Measurements from ENCODE around the gene PROK1. TPM values are rescaled to one million over a fixed set of nuclear protein-coding genes. Genes with fewer than 3 reads are reported as not detected.

The PROK1 gene
- total RNA-seq, 6 experiments from 2014 or later = not detected

DNA sequence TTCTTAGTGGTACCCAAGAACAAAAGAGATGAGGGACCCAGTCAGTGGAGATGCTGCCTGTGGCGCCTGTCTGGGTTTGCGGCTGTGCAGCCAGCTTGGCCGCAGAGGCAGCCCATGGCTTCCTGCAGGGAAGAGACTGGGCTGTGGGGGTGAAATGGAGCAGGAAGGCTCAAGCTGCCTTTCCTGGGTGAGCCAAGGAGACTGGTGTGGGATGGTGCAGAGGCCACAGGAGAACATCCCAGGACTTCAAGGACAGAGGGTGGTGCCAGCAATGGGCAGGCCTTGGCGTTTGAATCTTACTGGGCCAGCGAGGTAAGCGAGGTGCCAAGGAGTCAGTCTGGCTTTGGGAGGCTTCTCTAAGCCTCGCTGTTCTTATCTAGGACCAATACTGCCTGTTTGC lies 41.6 kb downstream of the PROK1 start:
- Mint-ChIP-seq H3K4me3 (no peak overlapping the region), H3K27ac (no peak overlapping the region), H3K36me3 (ENCODE audit: low read depth) (no peaks in the 10 kb centered on the region), H3K27me3 (ENCODE audit: insufficient read depth) (peaks cover 16% of the 10 kb centered on the region), H3K4me1 (ENCODE audit: low read depth) (0 out of 2 replicates have a peak, but pooled peaks cover 4% of the 10 kb centered on the region), H3K9me3 (no peaks in the 10 kb centered on the region)
- no peak for DNase-seq
- TF ChIP-seq, protein P1, sequence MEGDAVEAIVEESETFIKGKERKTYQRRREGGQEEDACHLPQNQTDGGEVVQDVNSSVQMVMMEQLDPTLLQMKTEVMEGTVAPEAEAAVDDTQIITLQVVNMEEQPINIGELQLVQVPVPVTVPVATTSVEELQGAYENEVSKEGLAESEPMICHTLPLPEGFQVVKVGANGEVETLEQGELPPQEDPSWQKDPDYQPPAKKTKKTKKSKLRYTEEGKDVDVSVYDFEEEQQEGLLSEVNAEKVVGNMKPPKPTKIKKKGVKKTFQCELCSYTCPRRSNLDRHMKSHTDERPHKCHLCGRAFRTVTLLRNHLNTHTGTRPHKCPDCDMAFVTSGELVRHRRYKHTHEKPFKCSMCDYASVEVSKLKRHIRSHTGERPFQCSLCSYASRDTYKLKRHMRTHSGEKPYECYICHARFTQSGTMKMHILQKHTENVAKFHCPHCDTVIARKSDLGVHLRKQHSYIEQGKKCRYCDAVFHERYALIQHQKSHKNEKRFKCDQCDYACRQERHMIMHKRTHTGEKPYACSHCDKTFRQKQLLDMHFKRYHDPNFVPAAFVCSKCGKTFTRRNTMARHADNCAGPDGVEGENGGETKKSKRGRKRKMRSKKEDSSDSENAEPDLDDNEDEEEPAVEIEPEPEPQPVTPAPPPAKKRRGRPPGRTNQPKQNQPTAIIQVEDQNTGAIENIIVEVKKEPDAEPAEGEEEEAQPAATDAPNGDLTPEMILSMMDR (IDR thresholded peaks at IDR 0.05) = no peak

DNA sequence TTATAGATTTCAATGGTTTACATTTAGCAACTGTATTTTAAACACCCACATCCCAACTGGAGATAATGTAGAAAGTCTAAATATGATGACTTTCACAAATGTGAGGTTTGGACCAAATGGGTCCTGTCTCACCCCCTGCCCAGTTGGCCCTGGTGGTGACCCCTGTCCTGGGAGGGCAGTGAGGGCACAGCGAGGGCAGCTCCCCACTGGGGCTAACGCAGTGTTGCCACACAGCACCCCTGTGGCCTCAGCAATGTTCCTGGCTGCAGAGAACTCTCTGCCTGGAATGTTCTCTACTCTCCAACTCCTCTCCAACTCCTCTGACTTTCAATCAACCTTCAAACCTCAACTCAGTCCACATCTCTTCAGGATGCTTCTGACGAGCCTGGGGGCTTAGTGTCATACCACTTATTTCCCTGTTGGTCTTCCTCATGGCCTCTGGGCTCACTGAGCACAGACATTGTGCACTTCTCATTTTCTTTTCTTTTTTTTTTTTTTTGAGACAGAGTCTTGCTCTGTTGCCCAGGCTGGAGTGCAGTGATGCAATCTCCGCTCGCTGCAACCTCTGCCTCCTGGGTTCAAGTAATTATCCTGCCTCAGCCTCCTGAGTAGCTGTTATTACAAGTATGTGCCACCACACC lies 42.2 kb downstream of the PROK1 start:
- DNase-seq = no peak
- TF ChIP-seq, protein P1 (IDR thresholded peaks at IDR 0.05) = no peak
- H3K36me3 Mint-ChIP-seq (ENCODE audit: low read depth) = no peaks in the 10 kb centered on the region
- no peaks in the 10 kb centered on the region for H3K4me1 Mint-ChIP-seq (ENCODE audit: low read depth)
- H3K4me3 Mint-ChIP-seq = no peak overlapping the region
- H3K27ac Mint-ChIP-seq = no peak overlapping the region
- H3K9me3 Mint-ChIP-seq = no peaks in the 10 kb centered on the region
- peaks cover 13% of the 10 kb centered on the region; the same call in 1 of the 2 replicates for H3K27me3 Mint-ChIP-seq (ENCODE audit: insufficient read depth)

DNA sequence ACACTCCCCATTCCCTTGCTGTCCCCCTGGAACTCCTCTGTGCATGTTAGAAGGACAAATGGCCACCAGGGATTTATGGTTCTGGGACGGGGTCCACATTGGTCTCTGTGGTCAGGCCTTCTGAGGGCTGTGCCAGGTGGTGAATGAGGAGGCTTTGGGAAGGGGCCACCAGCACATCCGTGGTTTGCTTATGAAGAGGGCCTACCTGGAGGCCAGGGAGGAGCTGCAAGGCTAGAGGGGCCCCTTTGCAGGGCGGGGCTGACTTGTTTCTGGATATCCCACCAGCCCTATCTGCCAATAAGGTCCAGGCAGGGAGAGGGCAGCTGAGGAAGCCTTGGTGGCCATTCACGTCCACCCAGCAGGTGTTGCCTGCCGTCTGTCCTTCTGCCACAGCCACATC lies 43.1 kb downstream of the PROK1 start:
- no peak for DNase-seq
- Mint-ChIP-seq H3K4me3 (no peak overlapping the region), H3K27ac (no peak overlapping the region), H3K36me3 (ENCODE audit: low read depth) (no peaks in the 10 kb centered on the region), H3K4me1 (ENCODE audit: low read depth) (no peaks in the 10 kb centered on the region), H3K9me3 (no peaks in the 10 kb centered on the region), H3K27me3 (ENCODE audit: insufficient read depth) (peaks cover 20% of the 10 kb centered on the region)
- TF ChIP-seq, protein P1 (IDR thresholded peaks at IDR 0.05) = no peak

DNA sequence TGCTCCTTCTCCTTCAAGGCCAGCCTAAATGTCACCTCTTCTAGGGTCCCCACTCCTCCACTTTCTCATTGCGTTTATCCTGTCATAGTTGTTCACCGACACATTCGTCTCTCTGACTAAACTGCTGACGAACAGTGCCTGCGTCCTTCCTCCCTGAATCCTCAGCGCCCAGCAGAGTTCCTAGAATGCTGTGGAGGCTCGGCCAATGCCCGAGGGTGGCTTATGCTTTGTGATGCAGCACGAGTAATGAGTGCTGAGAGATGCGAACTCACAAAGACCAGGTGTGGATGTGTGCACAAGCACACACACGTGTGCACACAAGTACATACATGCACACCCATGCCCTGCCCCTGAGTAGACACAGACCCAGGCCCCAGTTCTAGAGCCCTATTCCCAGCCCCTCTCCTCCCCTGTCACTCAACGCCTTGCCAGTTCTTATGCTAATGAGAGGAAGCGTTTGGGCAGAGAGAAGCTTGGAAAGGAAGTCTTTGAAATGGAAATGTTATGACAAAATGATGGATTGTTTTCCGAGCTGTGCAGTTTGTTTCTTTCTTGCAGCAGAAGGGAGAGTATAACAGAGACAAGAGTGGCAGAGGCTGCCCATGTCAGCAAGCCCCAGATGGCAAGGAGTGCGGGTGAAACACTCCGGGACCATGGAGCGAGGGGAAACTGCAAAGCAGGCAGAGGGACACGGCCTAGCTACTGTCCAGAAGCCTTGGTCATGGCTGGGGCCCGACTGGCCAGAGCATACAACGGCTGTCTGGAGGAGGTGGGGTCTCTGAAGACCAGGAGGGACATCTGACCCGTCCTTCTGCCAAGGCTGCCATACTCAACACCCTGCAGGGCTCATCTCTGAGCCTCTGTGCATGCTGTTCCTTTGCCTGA lies 43.8 kb downstream of the PROK1 start:
- no peak overlapping the region for H3K4me3 Mint-ChIP-seq
- DNase-seq = no peak
- TF ChIP-seq, protein P1 (IDR thresholded peaks at IDR 0.05) = no peak

DNA sequence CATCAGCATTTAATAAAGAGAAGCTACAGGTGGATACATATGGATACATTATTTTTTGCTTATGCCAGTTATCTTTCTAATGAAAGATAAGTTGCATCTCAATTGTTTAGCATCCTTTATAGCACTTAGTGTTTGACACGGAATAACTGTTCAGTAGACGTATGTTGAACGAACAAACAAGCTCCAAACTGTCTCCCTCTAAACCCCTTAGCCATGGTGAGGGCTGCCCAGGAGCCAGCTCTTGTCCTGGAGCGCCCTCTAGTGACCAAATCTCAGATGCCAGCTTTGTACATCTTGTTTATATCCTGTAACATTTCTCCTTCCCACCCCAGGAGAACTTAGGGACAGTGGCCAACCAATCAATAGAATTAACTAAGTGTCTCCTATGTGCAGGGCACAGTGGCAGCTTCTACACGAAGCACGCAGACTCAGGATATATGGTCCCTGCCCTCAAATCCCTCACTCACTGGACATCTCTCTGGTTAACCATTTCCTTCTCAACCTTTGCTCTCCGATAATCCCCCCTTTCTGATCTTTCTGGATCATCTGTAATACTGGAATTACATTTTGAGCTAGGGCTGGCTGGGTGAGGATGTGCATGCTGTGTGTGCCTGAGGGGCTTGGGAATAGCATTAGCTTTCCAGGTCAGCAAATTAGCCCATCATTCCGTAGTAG lies 45.1 kb downstream of the PROK1 start:
- Mint-ChIP-seq H3K36me3 (ENCODE audit: low read depth) (no peaks in the 10 kb centered on the region), H3K27ac (no peak overlapping the region), H3K27me3 (ENCODE audit: insufficient read depth) (peaks cover 21% of the 10 kb centered on the region), H3K4me3 (no peak overlapping the region), H3K9me3 (no peaks in the 10 kb centered on the region), H3K4me1 (ENCODE audit: low read depth) (no peaks in the 10 kb centered on the region)
- TF ChIP-seq, protein P1 (IDR thresholded peaks at IDR 0.05) = peak; percentile 98
- peak; percentile 61 for DNase-seq

More for the DNA sequence above, 43.8 kb downstream of the PROK1 start:
- H3K27me3 Mint-ChIP-seq (ENCODE audit: insufficient read depth) = peaks cover 23% of the 10 kb centered on the region
- H3K9me3 Mint-ChIP-seq = no peaks in the 10 kb centered on the region
- H3K27ac Mint-ChIP-seq = no peak overlapping the region
- H3K36me3 Mint-ChIP-seq (ENCODE audit: low read depth) = no peaks in the 10 kb centered on the region
- H3K4me1 Mint-ChIP-seq (ENCODE audit: low read depth) = no peaks in the 10 kb centered on the region

Measured in HFFc6 (cell line).